ENCODE results near the gene PTPRCAP.

- TF ChIP-seq, protein P1, sequence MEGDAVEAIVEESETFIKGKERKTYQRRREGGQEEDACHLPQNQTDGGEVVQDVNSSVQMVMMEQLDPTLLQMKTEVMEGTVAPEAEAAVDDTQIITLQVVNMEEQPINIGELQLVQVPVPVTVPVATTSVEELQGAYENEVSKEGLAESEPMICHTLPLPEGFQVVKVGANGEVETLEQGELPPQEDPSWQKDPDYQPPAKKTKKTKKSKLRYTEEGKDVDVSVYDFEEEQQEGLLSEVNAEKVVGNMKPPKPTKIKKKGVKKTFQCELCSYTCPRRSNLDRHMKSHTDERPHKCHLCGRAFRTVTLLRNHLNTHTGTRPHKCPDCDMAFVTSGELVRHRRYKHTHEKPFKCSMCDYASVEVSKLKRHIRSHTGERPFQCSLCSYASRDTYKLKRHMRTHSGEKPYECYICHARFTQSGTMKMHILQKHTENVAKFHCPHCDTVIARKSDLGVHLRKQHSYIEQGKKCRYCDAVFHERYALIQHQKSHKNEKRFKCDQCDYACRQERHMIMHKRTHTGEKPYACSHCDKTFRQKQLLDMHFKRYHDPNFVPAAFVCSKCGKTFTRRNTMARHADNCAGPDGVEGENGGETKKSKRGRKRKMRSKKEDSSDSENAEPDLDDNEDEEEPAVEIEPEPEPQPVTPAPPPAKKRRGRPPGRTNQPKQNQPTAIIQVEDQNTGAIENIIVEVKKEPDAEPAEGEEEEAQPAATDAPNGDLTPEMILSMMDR (IDR thresholded peaks at IDR 0.05; ENCODE audit: low read length) = no peak
- no peak for TF ChIP-seq EZH2 (optimal IDR thresholded peaks at IDR 0.05; ENCODE audit: low read depth, low read length)
Measured at GRCh38 chr11:67438158-67438902, 848 bp upstream of the PTPRCAP start.

All from MM.1S (cell line).